ENCODE data around the gene DNASE1L3. TPM values are rescaled to one million over a fixed set of nuclear protein-coding genes. Genes with fewer than 3 reads are reported as not detected.
"Not testable (repeated sequence)": the region's sequence is repeated elsewhere in the genome, so short reads cannot be mapped to it uniquely, and the experiment has no call there.

The DNASE1L3 gene
- total RNA-seq, 1 experiment from 2014 or later = not detected

- BruUV-seq (replicated peaks) = no TSS peak
- peaks cover 22% of the 10 kb centered on the region for H3K27me3 Mint-ChIP-seq (ENCODE audit: unreplicated experiment)
- H3K9me3 Mint-ChIP-seq (ENCODE audit: low read depth, unreplicated experiment) = no peaks in the 10 kb centered on the region
- CTCF ChIA-PET = no interaction called here
- peaks cover 4% of the 10 kb centered on the region for H3K36me3 Mint-ChIP-seq (ENCODE audit: insufficient read depth, unreplicated experiment)
- TF ChIP-seq CTCF (IDR thresholded peaks at IDR 0.05; ENCODE audit: unreplicated experiment) = no peak
- H3K4me3 Mint-ChIP-seq (ENCODE audit: low read depth, unreplicated experiment) = no peak overlapping the region
- no peak for DNase-seq
- intact Hi-C loops (cut with micrococcal nuclease; ENCODE audit: unreplicated experiment) = no loop called here
- H3K27ac Mint-ChIP-seq (ENCODE audit: unreplicated experiment) = no peak overlapping the region
- peaks cover 8% of the 10 kb centered on the region for H3K4me1 Mint-ChIP-seq (ENCODE audit: low read depth, unreplicated experiment)
These were observed 20.9 kb upstream of the DNASE1L3 start for GRCh38 chr3:58231666-58232065.

- CTCF ChIA-PET = interaction anchor here (0.7 kb wide), 2 partner anchors 11 to 220 kb away, joined by 3 to 4 read pairs; no protein-coding TSS in a partner anchor
- H3K9me3 Mint-ChIP-seq (ENCODE audit: low read depth, unreplicated experiment) = no peaks in the 10 kb centered on the region
- H3K36me3 Mint-ChIP-seq (ENCODE audit: insufficient read depth, unreplicated experiment) = no peaks in the 10 kb centered on the region
- no peak overlapping the region for H3K27ac Mint-ChIP-seq (ENCODE audit: unreplicated experiment)
- DNase-seq = no peak
- H3K4me1 Mint-ChIP-seq (ENCODE audit: low read depth, unreplicated experiment) = peaks cover 8% of the 10 kb centered on the region
- intact Hi-C loops (cut with micrococcal nuclease; ENCODE audit: unreplicated experiment) = no loop called here
- no peak for TF ChIP-seq CTCF (IDR thresholded peaks at IDR 0.05; ENCODE audit: unreplicated experiment)
- H3K4me3 Mint-ChIP-seq (ENCODE audit: low read depth, unreplicated experiment) = no peak overlapping the region
- peaks cover 22% of the 10 kb centered on the region for H3K27me3 Mint-ChIP-seq (ENCODE audit: unreplicated experiment)
- BruUV-seq (replicated peaks) = no TSS peak
These were observed 20.2 kb upstream of the DNASE1L3 start for GRCh38 chr3:58230876-58231552.

GRCh38 chr3:58227933-58228332 lies 17.2 kb upstream of the DNASE1L3 start:
- DNase-seq; BruUV-seq (replicated peaks); intact Hi-C loops (cut with micrococcal nuclease; ENCODE audit: unreplicated experiment); H3K4me1 Mint-ChIP-seq (ENCODE audit: low read depth, unreplicated experiment); H3K4me3 Mint-ChIP-seq (ENCODE audit: low read depth, unreplicated experiment); H3K36me3 Mint-ChIP-seq (ENCODE audit: insufficient read depth, unreplicated experiment); H3K27ac Mint-ChIP-seq (ENCODE audit: unreplicated experiment); H3K9me3 Mint-ChIP-seq (ENCODE audit: low read depth, unreplicated experiment): not testable (repeated sequence)
- H3K27me3 Mint-ChIP-seq (ENCODE audit: unreplicated experiment) = peaks cover 22% of the 10 kb centered on the region
- CTCF ChIA-PET = interaction anchor here (0.7 kb wide), 1 partner anchor 23 kb away, joined by 3 read pairs; no protein-coding TSS in a partner anchor

- Mint-ChIP-seq H3K27me3 (ENCODE audit: unreplicated experiment) (no peaks in the 10 kb centered on the region), H3K27ac (ENCODE audit: unreplicated experiment) (no peak overlapping the region), H3K36me3 (ENCODE audit: insufficient read depth, unreplicated experiment) (no peaks in the 10 kb centered on the region), H3K4me3 (ENCODE audit: low read depth, unreplicated experiment) (no peak overlapping the region), H3K4me1 (ENCODE audit: low read depth, unreplicated experiment) (peaks cover 16% of the 10 kb centered on the region), H3K9me3 (ENCODE audit: low read depth, unreplicated experiment) (no peaks in the 10 kb centered on the region)
- no TSS peak for BruUV-seq (replicated peaks)
- DNase-seq = no peak
- no peak for TF ChIP-seq CTCF (IDR thresholded peaks at IDR 0.05; ENCODE audit: unreplicated experiment)
- CTCF ChIA-PET = no interaction called here
- intact Hi-C loops (cut with micrococcal nuclease; ENCODE audit: unreplicated experiment) = no loop called here
These were observed 13.1 kb upstream of the DNASE1L3 start for GRCh38 chr3:58223855-58224254.

- no peaks in the 10 kb centered on the region for H3K36me3 Mint-ChIP-seq (ENCODE audit: insufficient read depth, unreplicated experiment)
- intact Hi-C loops (cut with micrococcal nuclease; ENCODE audit: unreplicated experiment) = no loop called here
- no peak for DNase-seq
- H3K9me3 Mint-ChIP-seq (ENCODE audit: low read depth, unreplicated experiment) = no peaks in the 10 kb centered on the region
- no peak for TF ChIP-seq CTCF (IDR thresholded peaks at IDR 0.05; ENCODE audit: unreplicated experiment)
- CTCF ChIA-PET = no interaction called here
- H3K4me3 Mint-ChIP-seq (ENCODE audit: low read depth, unreplicated experiment) = no peak overlapping the region
- no peak overlapping the region for H3K27ac Mint-ChIP-seq (ENCODE audit: unreplicated experiment)
- H3K27me3 Mint-ChIP-seq (ENCODE audit: unreplicated experiment) = no peaks in the 10 kb centered on the region
- peaks cover 22% of the 10 kb centered on the region for H3K4me1 Mint-ChIP-seq (ENCODE audit: low read depth, unreplicated experiment)
- no TSS peak for BruUV-seq (replicated peaks)
These were observed 11.5 kb upstream of the DNASE1L3 start for GRCh38 chr3:58222161-58222724.
